ENCODE measurements around the gene BDKRB2. TPM values are rescaled to one million over a fixed set of nuclear protein-coding genes. Genes with fewer than 3 reads are reported as not detected.

The BDKRB2 gene
- polyA plus RNA-seq, 1 donor from 2014 or later: not detected

- H3K36me3 ChIP-seq (ENCODE audit: insufficient read depth, low read length): no peaks in the 10 kb centered on the region
- H3K9me2 ChIP-seq (ENCODE audit: insufficient read depth, low read length): no peaks in the 10 kb centered on the region
- H3K27me3 ChIP-seq (ENCODE audit: insufficient read depth, low read depth, low read length): peaks cover 5% of the 10 kb centered on the region
- TF ChIP-seq CTCF (IDR thresholded peaks at IDR 0.05; ENCODE audit: poor library complexity, severe bottlenecking): no peak
- no peak for TF ChIP-seq POLR2AphosphoS5 (IDR thresholded peaks at IDR 0.05)
- TF ChIP-seq RAD21 (conservative IDR thresholded peaks at IDR 0.05): no peak
- TF ChIP-seq REST (IDR thresholded peaks at IDR 0.05; ENCODE audit: borderline replicate concordance): no peak
- no peak for TF ChIP-seq MXI1 (conservative IDR thresholded peaks at IDR 0.05; ENCODE audit: poor library complexity, severe bottlenecking)
- no peak for TF ChIP-seq EP300 (conservative IDR thresholded peaks at IDR 0.05; ENCODE audit: poor library complexity, severe bottlenecking)
- no peak for TF ChIP-seq TAF1 (IDR thresholded peaks at IDR 0.05; ENCODE audit: low read depth)
- TF ChIP-seq EZH2 (IDR thresholded peaks at IDR 0.05; ENCODE audit: borderline replicate concordance, insufficient read depth, low read length, poor library complexity, severe bottlenecking): no peak
- TF ChIP-seq SMC3 (conservative IDR thresholded peaks at IDR 0.05; ENCODE audit: poor library complexity): no peak
- H3K27ac ChIP-seq (ENCODE audit: low read length): no peak overlapping the region
- H3K4me3 ChIP-seq (ENCODE audit: low read length): peak overlapping the region; percentile 47
- no peaks in the 10 kb centered on the region for H3K9me3 ChIP-seq (ENCODE audit: low read length)
- H4K20me1 ChIP-seq (ENCODE audit: insufficient read depth): no peaks in the 10 kb centered on the region
- H3K79me2 ChIP-seq (replicated peaks; ENCODE audit: insufficient read depth, low read length): no peaks in the 10 kb centered on the region
- H3F3A ChIP-seq (ENCODE audit: insufficient read depth, low read length, poor library complexity, severe bottlenecking): no peaks in the 10 kb centered on the region
- no peak overlapping the region for H3K4me2 ChIP-seq (ENCODE audit: low read length)
- H3K9ac ChIP-seq (ENCODE audit: low read length): no peak overlapping the region
- H2AFZ ChIP-seq (ENCODE audit: low read depth, low read length): no peak overlapping the region
Observed at GRCh38 chr14:96205059-96205977, 679 bp downstream of the BDKRB2 start.

GRCh38 chr14:96205978-96206360 lies 1.3 kb downstream of the BDKRB2 start:
- Histone ChIP-seq H3K9me3 (ENCODE audit: low read length) (no peaks in the 10 kb centered on the region), H3F3A (ENCODE audit: insufficient read depth, low read length, poor library complexity, severe bottlenecking) (no peaks in the 10 kb centered on the region), H2AFZ (ENCODE audit: low read depth, low read length) (no peak overlapping the region), H3K27ac (ENCODE audit: low read length) (no peak overlapping the region), H3K4me3 (ENCODE audit: low read length) (no peak overlapping the region), H4K20me1 (ENCODE audit: insufficient read depth) (no peaks in the 10 kb centered on the region), H3K27me3 (ENCODE audit: insufficient read depth, low read depth, low read length) (peaks cover 5% of the 10 kb centered on the region), H3K9me2 (ENCODE audit: insufficient read depth, low read length) (no peaks in the 10 kb centered on the region), H3K79me2 (replicated peaks; ENCODE audit: insufficient read depth, low read length) (no peaks in the 10 kb centered on the region), H3K9ac (ENCODE audit: low read length) (no peak overlapping the region), H3K36me3 (ENCODE audit: insufficient read depth, low read length) (no peaks in the 10 kb centered on the region), H3K4me2 (ENCODE audit: low read length) (no peak overlapping the region)
- TF ChIP-seq EP300 (conservative IDR thresholded peaks at IDR 0.05; ENCODE audit: poor library complexity, severe bottlenecking): no peak
